AG04450 (cell line): ENCODE data around the gene JMJD7. TPM values are rescaled to one million over a fixed set of nuclear protein-coding genes. Genes with fewer than 3 reads are reported as not detected.
A peak's percentile ranks its signal among the peaks of the same experiment; 100 is the strongest.

Source experiments
- CTCF ChIA-PET: fragments of 300-600, 350-600 bp; formaldehyde crosslinking; extraction: SDS; loops from one replicate; lab custom pipeline; 2022; ENCODE audit warnings: antibody characterized with exemption, inconsistent platforms; lab: Charles Lee
- POLR2A ChIA-PET: fragments of 350-600 bp; formaldehyde crosslinking; extraction: SDS; loops from one replicate; lab custom pipeline; 2021; ENCODE audit warnings: antibody characterized with exemption, inconsistent platforms; lab: Yijun Ruan, JAX
- DNase-seq: peaks from one replicate; pipeline ENCODE4 v3.0.0-alpha.2; 2011; ENCODE audit warnings: low read depth, low spot score
- H3K27ac ChIP-seq: one replicate; pipeline ENCODE4 v1.5.1; 2012; ENCODE audit warnings: low read depth, low read length, control low read depth
- H3K27me3 ChIP-seq: one replicate; pipeline ENCODE4 v1.6.0; 2012; ENCODE audit warnings: low read length; ENCODE audit not compliant: control insufficient read depth, insufficient read depth
- H3K4me3 ChIP-seq: 2 replicates; pipeline ENCODE4 v1.5.1; 2011; ENCODE audit warnings: mild to moderate bottlenecking, low read depth, low read length, control low read depth
- H3K9me3 ChIP-seq: 2 replicates; pipeline ENCODE4 v1.5.1; 2012; ENCODE audit warnings: low read length; ENCODE audit not compliant: control insufficient read depth, insufficient read depth
- CTCF ChIP-seq: IDR thresholded peaks from 2 replicates; pipeline ENCODE4 v1.5.1; 2011; ENCODE audit warnings: low read depth, low read length, control low read depth, inconsistent platforms
- polyA plus RNA-seq: library from polyadenylated mRNA; depleted of rRNA; stranded (reverse); fragments of >200 nt; gene quantifications from 2 replicates; pipeline ENCODE4 v1.2.3, GENCODE V29; 2011

Gene JMJD7
- polyA plus RNA-seq, 1 experiment = 5.1 TPM

- POLR2A ChIA-PET = interaction anchor here (1.2 to 2.0 kb wide), 3 partner anchors 37 to 39 kb away, joined by 7 to 8 read pairs (median 8); partner anchors contain the start of gene MAPKBP1
Observed at GRCh38 chr15:41811432-41812195, 16.3 kb upstream of the JMJD7 start.

GRCh38 chr15:41812820-41813375, 15.0 kb upstream of the JMJD7 start:
- CTCF ChIA-PET = interaction anchor here (0.6 to 15.8 kb wide), 8 partner anchors 8 to 211 kb away, joined by 3 to 362 read pairs (median 6); partner anchors contain the start of gene MAPKBP1
- POLR2A ChIA-PET = interaction anchor here (1.2 kb wide), 1 partner anchor 39 kb away, joined by 7 read pairs; the partner anchor contains the start of gene MAPKBP1
- Histone ChIP-seq H3K9me3 (no peaks in the 10 kb centered on the region), H3K27me3 (no peaks in the 10 kb centered on the region), H3K4me3 (no peak overlapping the region), H3K27ac (no peak overlapping the region)
- TF ChIP-seq CTCF = no peak
- no peak for DNase-seq

More at GRCh38 chr15:41811432-41812195, 16.3 kb upstream of the JMJD7 start:
- H3K27me3 ChIP-seq = no peaks in the 10 kb centered on the region
- H3K4me3 ChIP-seq = no peak overlapping the region
- CTCF ChIA-PET = interaction anchor here (0.5 to 15.8 kb wide), 31 partner anchors 10 to 346 kb away, joined by 3 to 362 read pairs (median 4); partner anchors contain the start of genes MAPKBP1, RPAP1 and TYRO3
- DNase-seq = peak; percentile 71
- TF ChIP-seq CTCF = peak; percentile 97
- H3K9me3 ChIP-seq = no peaks in the 10 kb centered on the region
- H3K27ac ChIP-seq = no peak overlapping the region

GRCh38 chr15:41813426-41813825, 14.5 kb upstream of the JMJD7 start:
- ChIA-PET POLR2A (no interaction called here), CTCF (interaction anchor here (0.6 to 15.8 kb wide), 2 partner anchors 36 to 211 kb away, joined by 6 to 362 read pairs; partner anchors contain the start of gene MAPKBP1)
- Histone ChIP-seq H3K4me3 (no peak overlapping the region), H3K9me3 (no peaks in the 10 kb centered on the region), H3K27ac (no peak overlapping the region), H3K27me3 (no peaks in the 10 kb centered on the region)
- DNase-seq = no peak
- TF ChIP-seq CTCF = no peak

- no peak for TF ChIP-seq CTCF
- no peaks in the 10 kb centered on the region for H3K9me3 ChIP-seq
- ChIA-PET POLR2A (no interaction called here), CTCF (interaction anchor here (15.8 kb wide), 1 partner anchor 37 kb away, joined by 362 read pairs; the partner anchor contains the start of gene MAPKBP1)
- H3K27ac ChIP-seq = no peak overlapping the region
- DNase-seq = no peak
- H3K4me3 ChIP-seq = no peak overlapping the region
- H3K27me3 ChIP-seq = no peaks in the 10 kb centered on the region
Observed at GRCh38 chr15:41814534-41814933, 13.4 kb upstream of the JMJD7 start.
